Activated CD4-positive, alpha-beta T cell treated with anti-CD3 and anti-CD28 coated beads, Interleukin-2, amount 50 U/mL, for 24 hours (primary cell): ENCODE measurements around the gene ZNF672.
"Not testable (repeated sequence)": the region's sequence is repeated elsewhere in the genome, so short reads cannot be mapped to it uniquely, and the experiment has no call there.

Experiments
- DNase-seq, 2 donors: peaks; one replicate each; pipeline ENCODE4 v3.0.0-alpha.2; 2020; ENCODE audit warnings: low read depth in 1 of 2, low spot score in 1 of 2

Gene ZNF672

DNA sequence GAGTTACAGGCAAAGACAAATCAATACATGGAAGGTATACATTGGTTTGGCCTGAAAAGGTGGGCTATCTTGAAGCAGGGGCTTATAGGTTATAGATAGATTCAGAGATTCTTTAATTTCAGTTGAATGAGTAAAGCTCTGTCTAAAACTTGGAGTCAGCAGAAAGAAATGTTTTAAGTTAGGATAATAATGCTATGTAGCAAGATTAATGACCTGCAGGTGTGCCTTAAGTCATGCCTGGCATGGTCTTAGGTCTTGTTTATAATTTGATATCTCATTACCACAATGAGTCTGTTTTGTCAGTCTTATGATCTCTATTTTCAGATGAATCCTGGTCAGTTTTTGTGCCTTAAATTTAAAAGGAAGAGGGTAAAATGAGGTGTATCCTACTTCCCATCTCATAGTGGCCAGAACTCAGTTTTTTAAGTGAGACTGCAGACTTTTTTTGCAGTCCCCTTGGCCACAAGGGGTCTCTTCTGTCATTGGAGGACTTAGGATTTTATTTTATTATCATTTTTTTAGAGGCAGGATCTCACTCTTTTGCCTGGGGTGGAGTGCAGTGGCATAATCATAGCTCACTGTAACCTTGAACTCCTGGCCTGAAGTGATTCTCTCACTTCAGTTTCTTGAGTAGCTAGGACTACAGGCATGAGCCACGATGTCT is 46.7 kb downstream of the ZNF672 start:
- DNase-seq = no peak

DNA sequence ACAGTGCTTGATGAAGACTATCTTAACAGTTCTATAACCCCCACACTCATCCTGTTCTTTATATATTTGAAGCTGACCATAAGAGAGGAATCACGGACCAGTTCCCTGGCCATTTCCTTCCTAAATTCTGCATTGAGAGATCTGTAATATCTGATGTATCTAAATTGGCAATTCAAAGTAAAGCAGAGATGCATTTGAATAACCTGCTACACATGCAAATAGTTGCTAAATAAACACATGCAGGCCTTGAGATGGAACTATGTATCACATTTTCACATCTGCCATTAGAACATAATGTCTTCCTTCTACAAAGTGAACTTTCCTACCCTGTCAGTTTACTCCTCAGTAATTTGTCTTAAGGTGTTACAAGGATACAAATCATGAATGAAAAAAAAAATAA is 47.6 kb downstream of the ZNF672 start:
- no peak for DNase-seq

DNA sequence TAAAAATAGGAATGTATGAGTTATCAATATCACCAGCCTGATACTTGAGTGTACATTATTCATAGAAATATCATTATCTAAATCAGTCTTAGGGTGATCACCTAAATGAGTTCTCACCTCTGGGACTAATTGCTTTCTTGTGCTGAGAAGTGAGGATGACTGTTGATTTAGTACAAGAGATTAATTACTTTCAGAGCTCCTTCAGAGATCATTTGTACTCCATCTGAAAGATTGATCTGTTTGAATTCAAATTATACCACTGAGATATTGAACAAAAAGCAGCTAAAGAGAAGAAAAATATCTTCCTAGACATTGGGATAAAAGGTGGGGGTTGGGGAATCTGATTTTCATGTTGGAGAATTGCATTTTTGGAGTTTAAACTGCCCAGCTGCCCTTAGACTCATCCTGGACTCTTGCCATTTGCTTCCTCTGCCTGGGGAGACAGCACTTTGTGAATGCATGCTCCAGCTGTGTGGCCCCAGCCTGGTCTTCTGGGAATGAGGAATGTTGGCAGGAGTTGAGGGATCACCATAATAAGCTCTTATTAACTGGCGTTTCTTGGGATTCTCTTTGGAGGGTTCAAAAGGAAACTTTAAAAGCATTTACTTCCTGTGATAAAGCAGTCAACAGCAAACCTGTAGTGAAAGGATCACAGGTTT is 48.3 kb downstream of the ZNF672 start:
- DNase-seq = no peak

DNA sequence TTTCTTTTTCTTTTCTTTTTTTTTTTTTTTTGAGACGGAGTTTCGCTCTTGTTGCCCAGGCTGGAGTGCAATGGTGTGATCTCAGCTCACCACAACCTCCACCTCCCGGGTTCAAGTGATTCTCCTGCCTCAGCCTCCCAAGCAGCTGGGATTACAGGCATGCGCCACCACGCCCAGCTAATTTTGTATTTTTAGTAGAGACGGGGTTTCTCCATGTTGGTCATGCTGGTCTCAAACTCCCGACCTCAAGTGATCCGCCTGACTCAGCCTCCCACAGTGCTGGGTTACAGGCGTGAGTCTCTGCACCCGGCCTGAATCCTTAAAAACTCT is 51.9 kb downstream of the ZNF672 start:
- DNase-seq = not testable (repeated sequence)

DNA sequence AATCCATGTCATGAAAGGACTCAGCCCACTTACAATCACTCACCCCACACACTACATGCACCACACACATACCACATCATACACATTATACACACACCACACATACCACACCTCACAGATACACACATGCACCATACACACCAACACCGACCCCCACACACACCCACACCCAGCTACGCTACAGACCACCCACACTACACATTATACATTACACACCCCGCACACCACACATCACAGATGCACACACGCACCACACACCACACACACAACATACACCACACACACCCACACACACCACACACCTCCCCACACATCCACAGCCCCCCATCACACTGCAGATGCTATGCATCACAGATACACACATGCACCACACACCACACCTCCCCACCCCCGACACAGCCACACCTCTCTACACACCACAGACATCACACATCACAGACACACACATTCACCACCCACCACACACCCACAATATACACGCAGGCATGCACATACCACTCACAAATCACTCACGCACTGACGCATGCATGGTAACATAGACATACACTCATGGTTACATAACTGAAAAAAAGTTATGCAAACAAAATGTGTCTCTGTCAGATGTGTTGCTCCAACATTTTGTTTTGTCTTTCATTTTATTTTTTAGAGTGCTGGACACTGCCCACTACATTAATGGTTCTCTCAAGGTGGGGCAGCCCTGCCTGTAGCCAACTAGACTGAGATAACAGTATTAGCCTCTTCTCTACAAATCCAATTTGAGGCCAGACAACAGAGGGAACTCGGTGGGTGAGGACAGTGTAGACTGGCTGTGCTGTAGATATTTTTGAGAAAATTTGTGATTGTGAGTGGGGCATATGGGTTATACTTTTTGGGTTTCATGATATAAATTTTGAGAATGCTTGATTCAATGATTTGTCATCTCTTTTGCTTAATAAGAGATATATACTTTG is 52.8 kb downstream of the ZNF672 start:
- DNase-seq = no peak

DNA sequence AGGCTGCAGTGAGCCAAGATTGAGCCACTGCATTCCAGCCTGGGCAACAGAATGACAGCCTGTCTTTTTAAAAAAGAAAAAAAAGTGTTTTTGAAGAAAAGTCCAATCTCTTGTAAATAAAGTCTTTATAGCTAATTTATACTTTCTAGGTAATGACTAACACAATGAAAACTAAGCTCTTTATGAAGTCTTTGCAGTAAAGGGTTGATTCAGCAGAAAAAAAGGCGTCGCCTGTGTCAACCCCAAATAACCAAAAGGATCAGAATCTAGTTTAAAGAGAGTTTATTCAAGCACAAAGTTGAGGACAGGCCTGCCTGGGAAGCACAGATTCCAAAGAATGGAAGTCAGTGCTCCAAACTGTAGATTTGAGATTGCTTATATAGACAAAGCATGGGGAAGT is 53.7 kb downstream of the ZNF672 start:
- no peak for DNase-seq

DNA sequence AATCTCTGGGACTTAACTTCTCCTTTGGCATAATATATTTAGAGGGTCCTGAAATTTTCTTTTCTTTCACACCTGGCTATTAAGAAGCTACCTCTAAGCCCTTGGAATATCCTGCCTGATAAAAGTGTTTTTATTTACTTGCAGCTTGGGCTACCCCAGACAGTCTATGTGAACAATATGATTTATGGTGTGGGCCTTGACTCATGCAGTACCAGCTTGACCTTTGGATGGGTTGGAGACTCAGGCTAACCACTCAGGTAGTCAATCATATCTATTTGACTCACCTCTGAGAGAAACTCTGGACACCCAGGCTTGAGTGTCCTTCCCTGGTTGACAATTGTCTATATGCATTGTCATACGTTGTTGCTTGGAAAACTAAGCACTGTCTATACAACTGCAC is 54.6 kb downstream of the ZNF672 start:
- no peak for DNase-seq

DNA sequence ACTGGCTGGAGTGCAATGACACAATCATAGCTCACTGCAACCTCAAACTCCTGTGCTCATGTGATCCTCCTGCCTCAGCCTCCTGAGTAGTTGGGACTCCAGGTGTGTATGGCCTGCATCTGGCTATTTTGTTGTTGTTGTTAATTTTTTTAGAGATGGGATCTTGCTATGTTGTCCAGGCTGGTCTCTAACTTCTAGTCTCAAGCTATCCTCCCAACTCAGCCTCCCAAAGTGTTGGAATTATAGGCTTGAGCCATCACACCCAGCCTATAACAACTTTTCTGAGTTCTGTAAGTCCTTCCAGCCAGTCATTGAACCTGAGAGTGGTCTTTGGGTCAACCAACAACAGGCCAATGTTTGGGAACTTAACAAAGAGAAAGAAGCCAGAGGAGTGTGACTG is 56.8 kb downstream of the ZNF672 start:
- no peak for DNase-seq

DNA sequence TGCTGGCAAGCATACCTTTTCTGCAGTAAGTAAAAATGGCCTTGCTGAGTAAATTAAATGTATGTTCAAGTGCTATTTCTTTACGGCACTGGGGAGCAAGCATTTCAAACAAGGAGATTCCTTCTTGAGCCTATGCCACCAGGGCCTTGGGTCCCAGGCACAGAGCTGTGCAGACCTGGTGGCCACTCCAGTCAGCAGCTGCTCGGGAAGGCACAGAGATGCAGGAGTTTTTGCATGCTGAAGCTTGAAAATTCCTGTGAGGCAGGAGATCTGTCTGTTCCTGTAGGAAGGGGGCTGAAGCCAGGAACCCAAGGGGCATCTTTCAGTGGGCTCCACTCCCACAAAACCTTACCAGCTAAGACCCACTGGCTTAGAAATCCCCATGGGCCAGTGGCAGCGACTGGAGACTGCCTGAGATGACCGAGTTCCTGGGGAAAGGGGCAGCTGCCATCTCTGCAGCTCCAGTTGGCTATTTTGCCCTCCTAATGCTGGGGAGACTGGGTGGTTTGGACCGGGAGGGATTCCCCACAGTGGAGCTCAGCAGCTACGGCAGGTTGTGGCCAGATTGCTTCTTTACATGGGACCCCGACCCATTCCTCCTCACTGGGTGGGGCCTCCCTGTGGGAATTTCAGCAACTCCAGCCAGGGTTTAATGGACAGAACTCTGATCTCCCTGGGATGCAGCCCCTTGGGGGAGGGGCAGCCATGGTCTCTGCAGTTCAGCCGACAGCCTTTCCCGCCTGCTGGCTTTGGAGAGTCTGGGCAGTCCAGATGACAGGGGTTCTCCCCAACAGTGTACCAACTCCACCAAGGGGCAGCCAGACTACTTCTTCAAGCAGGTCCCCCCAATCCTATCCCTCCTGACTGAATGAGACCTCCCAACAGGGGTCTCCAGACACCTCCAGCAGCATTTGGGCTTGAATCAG is 59.7 kb downstream of the ZNF672 start:
- no peak for DNase-seq
